HG03520 (cell line): ENCODE measurements around the gene LRRC1.
A peak's percentile ranks its signal among the peaks of the same experiment; 100 is the strongest.

Experiments used
- ATAC-seq: cut with Tn5 transposase; IDR thresholded peaks from one replicate; pipeline ENCODE4 v1.9.1; 2021; ENCODE audit warnings: mild to moderate bottlenecking, moderate library complexity; ENCODE audit not compliant: unreplicated experiment

Gene LRRC1

GRCh38 chr6:53877151-53877550 is 82.3 kb downstream of the LRRC1 start:
- ATAC-seq = no peak

- no peak for ATAC-seq
These were observed 84.0 kb downstream of the LRRC1 start for GRCh38 chr6:53878808-53879207.

- no peak for ATAC-seq
These were observed 84.8 kb downstream of the LRRC1 start for GRCh38 chr6:53879608-53880007.

- ATAC-seq = no peak
These were observed 92.5 kb downstream of the LRRC1 start for GRCh38 chr6:53887316-53887715.

DNA sequence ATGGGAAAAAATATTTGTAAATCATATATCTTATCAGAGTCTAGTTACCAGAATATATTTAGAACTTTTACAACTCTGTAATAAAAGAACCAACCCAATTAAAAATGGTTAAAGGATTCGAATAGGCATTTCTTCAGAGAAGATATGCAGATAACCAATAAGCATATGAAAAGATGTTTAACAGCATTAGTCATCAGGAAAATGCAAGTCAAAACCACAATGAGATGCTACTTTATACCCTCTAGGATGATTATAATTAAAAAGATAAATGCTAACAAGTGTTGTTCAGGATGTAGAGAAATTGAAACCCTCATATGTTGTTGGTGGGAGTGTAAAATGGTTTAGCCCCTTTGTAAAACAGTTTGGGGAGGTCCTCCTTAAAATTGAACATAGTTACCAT is 94.1 kb downstream of the LRRC1 start:
- ATAC-seq = no peak

DNA sequence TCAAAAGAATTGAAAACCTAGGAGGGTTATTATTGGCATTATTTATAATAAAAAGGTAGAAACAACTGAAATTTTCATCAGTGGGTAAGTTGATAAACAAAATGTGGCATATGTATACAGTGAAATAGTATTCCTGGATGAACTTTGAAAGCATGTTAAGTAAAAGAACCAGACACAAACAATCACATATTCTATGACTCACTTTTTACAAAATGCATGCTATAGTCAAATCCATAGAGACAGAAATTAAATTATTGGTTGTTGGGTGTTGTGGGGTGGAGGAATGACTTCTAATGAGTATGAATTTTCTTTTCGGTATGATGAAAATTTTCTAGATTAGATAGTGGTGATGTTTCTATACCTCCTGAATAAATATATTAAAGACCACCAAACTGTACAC is 94.6 kb downstream of the LRRC1 start:
- ATAC-seq = no peak

DNA sequence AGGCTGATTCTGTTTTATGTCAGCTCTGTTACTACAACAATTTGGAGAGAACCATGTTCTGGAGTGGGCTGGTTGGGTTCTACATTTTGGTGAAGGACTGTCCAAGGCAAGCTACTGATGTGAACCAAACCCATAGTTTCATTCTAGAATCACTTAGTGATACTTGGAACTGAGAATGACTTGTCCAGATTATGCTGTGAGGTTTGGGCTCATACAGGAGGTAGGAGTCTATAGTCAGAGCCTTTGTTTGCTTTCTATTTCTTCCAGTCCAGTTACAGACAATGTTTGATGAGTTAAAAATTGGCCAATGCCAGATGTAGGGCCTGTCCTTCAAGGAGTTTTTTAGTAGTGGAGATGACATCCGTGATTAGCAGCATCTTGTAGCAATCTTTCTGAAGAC is 97.9 kb downstream of the LRRC1 start:
- peak; percentile 72 for ATAC-seq

- ATAC-seq = peak; percentile 74
These were observed 99.3 kb downstream of the LRRC1 start for GRCh38 chr6:53894091-53894490.

DNA sequence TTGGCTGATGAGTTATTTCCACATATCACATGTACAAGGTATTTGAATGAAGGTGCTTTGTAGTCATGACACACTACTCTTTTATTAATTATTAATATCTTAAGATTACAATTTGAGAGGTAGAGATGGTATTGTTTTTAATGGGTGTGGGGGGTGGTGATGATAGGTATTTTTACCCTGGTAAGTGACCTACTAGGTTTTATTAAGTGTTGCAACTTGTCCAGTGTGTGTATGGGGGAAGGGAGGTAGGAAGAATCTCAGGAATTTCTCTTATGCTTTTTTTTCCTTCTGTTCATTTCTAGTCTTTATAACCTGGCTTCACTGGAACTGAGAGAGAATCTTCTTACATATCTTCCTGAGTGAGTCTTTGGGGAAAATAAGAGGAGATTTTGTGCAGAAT is 101.4 kb downstream of the LRRC1 start:
- ATAC-seq = no peak

DNA sequence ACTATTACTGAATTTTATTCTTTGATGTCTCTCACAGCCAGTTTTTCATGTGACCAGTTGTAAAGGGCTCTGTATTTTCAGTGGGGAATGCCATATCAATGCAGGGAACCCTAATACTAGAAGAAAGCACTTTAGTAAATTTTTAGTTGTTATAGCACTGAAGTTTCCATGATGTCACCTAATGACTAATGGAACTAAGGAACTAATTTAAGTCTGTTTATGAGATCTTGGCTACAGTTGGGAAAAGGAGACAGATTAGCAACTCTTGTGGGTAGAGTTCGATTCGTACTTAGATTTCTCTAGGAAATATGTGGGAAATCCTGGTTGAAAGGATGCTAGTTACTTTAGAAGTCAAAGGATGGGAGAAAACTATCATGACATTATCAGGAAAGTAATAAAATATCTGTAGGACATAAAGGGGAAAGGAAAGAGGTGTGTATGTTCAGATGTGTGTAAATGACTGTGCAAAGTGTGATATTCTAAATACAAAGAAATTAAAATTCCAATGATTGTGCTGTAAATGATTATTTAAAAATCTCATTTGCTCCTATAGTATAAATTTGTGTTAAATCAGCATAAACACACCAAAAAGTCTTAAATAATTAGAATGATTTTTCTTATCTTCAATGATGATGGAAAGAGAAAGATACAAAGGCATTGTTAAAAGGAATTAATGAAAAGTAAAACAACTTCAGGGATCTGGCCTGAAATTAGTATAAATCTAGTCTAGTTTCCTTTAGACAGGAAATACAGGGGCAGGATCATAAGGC is 103.4 kb downstream of the LRRC1 start:
- ATAC-seq = no peak

DNA sequence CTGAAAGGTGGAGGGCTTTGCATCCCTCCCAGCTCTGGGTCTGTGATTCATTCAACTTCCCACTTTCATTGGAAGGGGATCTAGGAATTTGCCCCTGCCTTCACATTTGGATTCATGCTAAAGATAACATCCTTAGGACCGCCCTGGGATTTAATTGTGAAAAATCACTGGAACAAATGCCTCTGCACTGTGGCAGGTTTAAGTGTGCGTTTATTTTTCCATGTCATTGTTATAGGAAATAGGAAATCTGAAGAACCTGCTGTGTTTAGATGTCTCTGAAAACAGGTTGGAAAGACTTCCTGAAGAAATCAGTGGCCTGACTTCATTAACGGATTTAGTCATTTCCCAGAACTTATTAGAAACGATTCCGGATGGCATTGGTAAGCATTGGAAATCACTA is 104.7 kb downstream of the LRRC1 start:
- no peak for ATAC-seq

GRCh38 chr6:53903357-53903756 is 108.6 kb downstream of the LRRC1 start:
- ATAC-seq = no peak

GRCh38 chr6:53906103-53906502 is 111.3 kb downstream of the LRRC1 start:
- no peak for ATAC-seq

GRCh38 chr6:53906842-53907241 is 112.0 kb downstream of the LRRC1 start:
- no peak for ATAC-seq

- no peak for ATAC-seq
These were observed 116.0 kb downstream of the LRRC1 start for GRCh38 chr6:53910834-53911233.

DNA sequence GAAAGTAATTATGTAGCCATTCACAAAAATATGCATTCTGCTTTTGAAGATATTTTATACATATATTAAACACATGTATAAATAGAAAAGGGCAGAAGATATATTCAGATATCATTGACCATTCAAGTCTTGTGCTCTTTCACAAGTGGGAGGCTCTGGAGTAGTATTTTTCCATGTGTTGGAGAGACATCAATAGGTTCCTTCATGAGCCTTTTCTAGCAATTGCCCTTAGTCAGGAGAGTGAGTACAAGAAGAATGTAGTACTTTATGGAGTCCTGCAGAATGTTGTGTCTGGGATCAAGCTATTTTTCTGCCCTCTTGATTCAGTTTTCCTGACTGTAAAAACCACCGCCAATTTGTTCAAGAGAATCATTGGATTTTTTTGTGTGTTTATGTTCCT is 117.9 kb downstream of the LRRC1 start:
- ATAC-seq = no peak

DNA sequence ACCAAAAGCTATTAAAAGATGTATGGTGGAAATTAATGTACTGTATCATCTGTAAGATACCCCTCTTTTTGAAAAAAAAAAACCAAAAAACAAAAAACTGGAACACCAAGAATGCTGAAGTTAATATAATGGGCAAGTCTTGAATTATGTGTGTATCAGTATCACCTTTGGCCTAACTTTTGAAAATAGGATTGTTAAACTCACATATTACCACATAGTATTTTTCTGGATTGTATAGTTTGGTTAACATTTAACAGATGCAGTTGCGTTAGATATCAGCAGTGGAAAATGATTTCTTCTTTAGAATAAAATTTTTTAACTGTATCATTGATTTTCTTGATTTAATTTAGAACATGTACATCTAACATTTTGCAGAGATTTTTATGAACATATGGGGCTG is 118.5 kb downstream of the LRRC1 start:
- no peak for ATAC-seq

DNA sequence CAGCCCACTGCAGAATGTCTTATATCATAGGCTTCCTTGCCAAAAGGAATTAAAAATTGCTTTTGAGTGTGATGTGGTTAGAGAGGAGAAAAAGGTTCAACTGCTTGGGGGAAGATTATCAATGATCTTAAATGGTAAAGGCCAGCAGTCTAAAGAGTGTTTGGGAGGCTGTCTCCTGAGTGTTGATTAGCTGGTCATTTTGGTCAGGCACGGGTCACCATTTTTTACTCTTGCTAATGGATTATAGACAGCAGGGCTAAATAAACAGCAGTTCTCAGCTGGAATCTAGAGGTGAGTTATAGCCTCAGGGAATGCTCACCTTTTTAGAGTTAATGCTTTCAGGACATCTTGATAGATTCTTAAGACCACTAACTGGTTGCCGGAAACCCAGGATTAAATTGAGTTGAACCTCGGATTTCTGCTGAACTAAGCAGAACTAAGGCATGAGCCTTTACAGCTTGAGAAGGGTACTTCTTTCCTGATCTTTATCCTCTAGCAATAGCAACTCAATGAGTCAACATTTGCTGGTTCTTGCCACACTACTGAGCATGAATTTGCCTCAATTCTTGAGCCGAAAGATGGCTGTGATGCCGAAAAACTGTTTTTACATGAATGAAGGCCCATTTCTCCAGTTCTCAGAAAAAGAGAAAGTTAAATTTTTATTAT is 120.4 kb downstream of the LRRC1 start:
- no peak for ATAC-seq

- no peak for ATAC-seq
These were observed 122.1 kb downstream of the LRRC1 start for GRCh38 chr6:53916804-53917463.

GRCh38 chr6:53917464-53917842 is 122.6 kb downstream of the LRRC1 start:
- no peak for ATAC-seq

- ATAC-seq = no peak
These were observed 124.2 kb downstream of the LRRC1 start for GRCh38 chr6:53918854-53919510.
